ENCODE data around the gene FN3KRP. TPM values are rescaled to one million over a fixed set of nuclear protein-coding genes. Genes with fewer than 3 reads are reported as not detected.
"Not testable (repeated sequence)": the region's sequence is repeated elsewhere in the genome, so short reads cannot be mapped to it uniquely, and the experiment has no call there.

The FN3KRP gene
- total and polyA plus RNA-seq, 3 donors from 2014 or later, result 26.9 to 30.2 (median 29.3) TPM

GRCh38 chr17:82767041-82767754, 50.7 kb downstream of the FN3KRP start:
- peak; percentile 85 for DNase-seq
- H3K9me3 ChIP-seq, result no peaks in the 10 kb centered on the region
- H3K36me3 ChIP-seq (ENCODE audit: low read depth, missing control alignments), result no peaks in the 10 kb centered on the region
- WGBS, 2 donors, result 74 to 80% methylated on average over 17 to 24 of the region's 24 CpGs
- intact Hi-C loops (cut with DNase I; ENCODE audit: low total_unique reads), result no loop called here
- TF ChIP-seq, protein P1, sequence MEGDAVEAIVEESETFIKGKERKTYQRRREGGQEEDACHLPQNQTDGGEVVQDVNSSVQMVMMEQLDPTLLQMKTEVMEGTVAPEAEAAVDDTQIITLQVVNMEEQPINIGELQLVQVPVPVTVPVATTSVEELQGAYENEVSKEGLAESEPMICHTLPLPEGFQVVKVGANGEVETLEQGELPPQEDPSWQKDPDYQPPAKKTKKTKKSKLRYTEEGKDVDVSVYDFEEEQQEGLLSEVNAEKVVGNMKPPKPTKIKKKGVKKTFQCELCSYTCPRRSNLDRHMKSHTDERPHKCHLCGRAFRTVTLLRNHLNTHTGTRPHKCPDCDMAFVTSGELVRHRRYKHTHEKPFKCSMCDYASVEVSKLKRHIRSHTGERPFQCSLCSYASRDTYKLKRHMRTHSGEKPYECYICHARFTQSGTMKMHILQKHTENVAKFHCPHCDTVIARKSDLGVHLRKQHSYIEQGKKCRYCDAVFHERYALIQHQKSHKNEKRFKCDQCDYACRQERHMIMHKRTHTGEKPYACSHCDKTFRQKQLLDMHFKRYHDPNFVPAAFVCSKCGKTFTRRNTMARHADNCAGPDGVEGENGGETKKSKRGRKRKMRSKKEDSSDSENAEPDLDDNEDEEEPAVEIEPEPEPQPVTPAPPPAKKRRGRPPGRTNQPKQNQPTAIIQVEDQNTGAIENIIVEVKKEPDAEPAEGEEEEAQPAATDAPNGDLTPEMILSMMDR (IDR thresholded peaks at IDR 0.05), result peak; percentile 30 to 55 (median 49)
- no peak for TF ChIP-seq POLR2A (IDR thresholded peaks at IDR 0.05)
- no peaks in the 10 kb centered on the region for H3K27me3 ChIP-seq
- no peak overlapping the region for H3K4me3 ChIP-seq
- H3K27ac ChIP-seq, result no peak overlapping the region
- peaks cover 5% of the 10 kb centered on the region for H3K4me1 ChIP-seq

GRCh38 chr17:82769041-82769440, 52.5 kb downstream of the FN3KRP start:
- peaks cover 5% of the 10 kb centered on the region for H3K4me1 ChIP-seq
- TF ChIP-seq, protein P1 (IDR thresholded peaks at IDR 0.05), result no peak
- TF ChIP-seq POLR2A (IDR thresholded peaks at IDR 0.05), result no peak
- intact Hi-C loops (cut with DNase I; ENCODE audit: low total_unique reads), result no loop called here
- no peaks in the 10 kb centered on the region for H3K36me3 ChIP-seq (ENCODE audit: low read depth, missing control alignments)
- H3K4me3 ChIP-seq, result no peak overlapping the region
- H3K27ac ChIP-seq, result no peak overlapping the region
- 91 to 94% methylated on average over 7 of the region's 7 CpGs for WGBS, 2 donors
- no peaks in the 10 kb centered on the region for H3K27me3 ChIP-seq
- H3K9me3 ChIP-seq, result no peaks in the 10 kb centered on the region
- DNase-seq, result no peak

GRCh38 chr17:82772026-82772425, 55.5 kb downstream of the FN3KRP start:
- intact Hi-C loops (cut with DNase I; ENCODE audit: low total_unique reads), result no loop called here
- Histone ChIP-seq H3K4me1 (no peaks in the 10 kb centered on the region), H3K9me3 (no peaks in the 10 kb centered on the region), H3K4me3 (no peak overlapping the region), H3K27ac (no peak overlapping the region), H3K36me3 (ENCODE audit: low read depth, missing control alignments) (no peaks in the 10 kb centered on the region), H3K27me3 (no peaks in the 10 kb centered on the region)
- TF ChIP-seq POLR2A (IDR thresholded peaks at IDR 0.05), result no peak
- TF ChIP-seq, protein P1 (IDR thresholded peaks at IDR 0.05), result no peak
- WGBS, 2 donors, result 83 to 84% methylated on average over 3 of the region's 3 CpGs
- peak; percentile 52 for DNase-seq

GRCh38 chr17:82774456-82774855, 58.0 kb downstream of the FN3KRP start:
- H3K27ac ChIP-seq; H3K4me3 ChIP-seq; H3K27me3 ChIP-seq; H3K36me3 ChIP-seq (ENCODE audit: low read depth, missing control alignments); DNase-seq; intact Hi-C loops (cut with DNase I; ENCODE audit: low total_unique reads); H3K9me3 ChIP-seq; H3K4me1 ChIP-seq: not testable (repeated sequence)
- 79 to 80% methylated on average over 19 of the region's 19 CpGs for WGBS, 2 donors

DNA sequence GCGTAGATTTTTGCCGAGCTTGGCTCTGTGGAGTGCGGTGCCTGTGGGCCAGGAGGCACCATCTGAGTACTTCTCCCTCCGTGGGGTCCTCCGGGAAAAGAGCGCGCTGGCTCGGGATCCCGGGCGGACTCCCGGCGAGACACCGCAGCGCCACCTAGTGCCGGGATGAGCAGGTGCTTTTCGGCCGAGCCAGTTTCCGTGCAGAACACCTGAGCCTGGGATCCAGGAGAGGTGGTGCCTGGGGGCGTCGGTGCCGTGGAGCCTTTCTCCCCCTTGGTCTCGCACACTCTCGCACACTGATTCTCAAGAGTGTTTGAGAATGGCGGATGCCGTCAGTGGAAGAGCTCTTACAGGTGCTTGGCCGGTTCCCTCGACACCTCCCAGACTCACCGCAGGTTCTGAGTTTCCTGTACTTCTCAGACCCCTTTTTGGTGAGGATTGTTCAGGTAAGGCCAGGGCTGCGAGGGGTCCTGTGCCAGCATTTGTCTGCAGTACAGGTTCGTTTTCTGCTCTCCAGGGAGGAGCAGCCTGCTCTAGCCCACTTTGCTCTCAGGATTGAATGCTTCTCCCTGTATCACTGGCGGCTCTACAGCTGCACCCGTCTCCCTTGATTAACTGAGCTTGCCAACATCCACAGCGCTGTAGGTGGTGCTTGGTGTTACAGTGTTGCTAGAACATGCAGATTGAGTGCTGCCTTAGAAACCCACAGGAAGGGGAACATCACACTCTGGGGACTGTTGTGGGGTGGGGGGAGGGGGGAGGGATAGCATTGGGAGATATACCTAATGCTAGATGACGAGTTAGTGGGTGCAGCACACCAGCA, 58.7 kb downstream of the FN3KRP start:
- TF ChIP-seq, protein P1 (IDR thresholded peaks at IDR 0.05), result peak; percentile 69 to 91 (median 85)
- no peak for TF ChIP-seq POLR2A (IDR thresholded peaks at IDR 0.05)
- Histone ChIP-seq H3K27me3 (no peaks in the 10 kb centered on the region), H3K9me3 (no peaks in the 10 kb centered on the region), H3K36me3 (ENCODE audit: low read depth, missing control alignments) (no peaks in the 10 kb centered on the region), H3K4me3 (no peak overlapping the region), H3K27ac (no peak overlapping the region), H3K4me1 (peaks cover 3% of the 10 kb centered on the region)
- WGBS, 2 donors, result 27 to 29% methylated on average over 30 to 34 of the region's 34 CpGs
- intact Hi-C loops (cut with DNase I; ENCODE audit: low total_unique reads), result no loop called here
- DNase-seq, result peak; percentile 84

All from testis (tissue), 3 donors.